GM19238 (cell line): ENCODE measurements around the gene KCNJ9.
"Not testable (repeated sequence)": the region's sequence is repeated elsewhere in the genome, so short reads cannot be mapped to it uniquely, and the experiment has no call there.

Source experiments
- DNase-seq: peaks from one replicate; pipeline ENCODE4 v3.0.0; 2011; ENCODE audit warnings: low spot score; ENCODE audit not compliant: insufficient read length

Gene KCNJ9

GRCh38 chr1:160081261-160081936 lies at the start of gene KCNJ9:
Gene KCNJ9 (plus strand): TSS chr1:160081538. CDS start chr1:160084031, 2,493 bp downstream.
- DNase-seq = no peak

DNA sequence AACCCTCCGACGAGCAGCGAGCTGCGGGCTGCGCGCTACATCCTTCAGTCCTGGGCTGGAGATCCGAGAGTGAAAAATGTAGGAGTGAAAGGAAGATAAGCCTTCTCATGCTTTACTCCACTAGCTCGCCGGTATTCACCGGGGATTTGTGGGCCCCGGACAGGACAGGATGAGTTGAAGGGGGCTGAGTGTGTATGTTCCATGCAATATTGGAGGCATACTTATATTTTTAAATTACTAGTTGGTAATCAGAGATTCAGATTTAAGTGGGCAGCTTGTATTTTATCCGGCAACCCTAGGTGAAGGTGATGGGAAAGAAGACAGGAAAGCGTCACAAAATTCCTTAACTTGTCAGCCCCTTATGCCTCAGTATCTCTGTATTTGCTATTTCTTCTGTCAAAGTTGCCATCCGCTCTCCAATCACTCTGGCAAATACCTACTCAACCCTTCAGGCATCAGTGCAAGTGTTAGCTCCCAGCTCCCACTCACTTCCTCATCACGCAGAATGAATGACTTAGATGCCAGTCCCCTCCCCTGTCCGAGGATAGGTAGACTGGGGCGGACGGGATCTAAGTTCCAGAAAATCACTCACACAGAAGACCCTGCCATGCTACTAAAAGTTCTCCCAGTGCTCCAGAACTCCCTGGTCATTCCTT lies 49.0 kb upstream of the KCNJ9 start:
- DNase-seq = no peak

DNA sequence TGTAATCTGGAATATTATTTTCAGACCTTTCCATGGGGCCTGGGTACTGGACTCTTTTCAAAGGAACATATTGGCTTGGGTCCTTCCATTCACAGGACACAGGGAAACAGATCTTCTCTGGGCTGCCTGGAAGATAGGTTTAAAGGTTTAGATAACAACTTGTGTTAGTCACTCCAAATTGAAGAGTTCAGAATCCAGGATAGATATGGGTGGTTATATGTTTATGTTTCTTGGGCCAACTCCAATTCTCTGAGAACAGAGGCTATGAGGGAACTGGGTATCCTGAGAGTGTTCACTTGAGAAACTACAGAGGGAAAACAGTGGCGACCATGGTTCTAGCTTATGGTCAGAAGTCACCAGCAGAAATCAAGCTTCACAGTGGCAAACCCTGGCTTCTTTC lies 40.9 kb upstream of the KCNJ9 start:
- DNase-seq = no peak

DNA sequence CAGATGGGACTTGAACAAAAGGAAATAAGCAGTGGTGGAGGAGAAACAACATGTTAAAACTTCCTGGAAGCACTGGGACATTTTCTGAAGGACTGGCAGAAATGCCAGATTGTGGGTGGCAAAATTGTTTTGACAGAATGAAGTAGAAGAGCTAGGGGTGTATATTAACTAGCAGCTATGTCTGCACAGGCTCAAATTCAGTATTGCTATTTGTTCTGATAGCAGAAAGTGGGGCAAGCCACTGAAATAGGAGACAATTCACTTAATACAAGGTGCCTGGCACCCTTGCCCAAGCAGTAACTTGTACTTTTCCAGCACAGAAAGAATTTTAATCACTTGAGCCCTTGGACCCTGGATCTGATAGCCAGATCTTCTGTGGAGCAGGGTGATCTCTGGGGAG lies 37.8 kb upstream of the KCNJ9 start:
- DNase-seq = no peak

DNA sequence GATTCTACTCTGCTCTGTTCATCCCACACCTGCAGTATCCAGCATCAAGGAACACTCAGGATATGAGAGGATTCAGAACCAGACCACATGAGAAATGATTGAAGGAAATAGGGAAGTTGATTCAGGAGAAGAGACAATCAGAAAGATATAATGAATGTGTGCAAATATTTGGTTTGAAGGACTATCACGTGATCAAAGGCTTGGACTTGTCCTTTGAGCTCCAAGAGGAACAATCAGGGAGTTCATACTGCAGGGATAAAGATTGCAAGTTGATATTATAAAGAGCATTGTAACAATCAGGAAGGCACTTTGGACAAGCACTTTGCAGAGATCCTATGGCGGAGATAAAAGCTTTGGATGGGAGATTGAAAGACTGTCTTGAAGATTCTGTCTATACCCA lies 35.7 kb upstream of the KCNJ9 start:
- no peak for DNase-seq

GRCh38 chr1:160046494-160047110 lies 34.7 kb upstream of the KCNJ9 start:
- DNase-seq = peak; percentile 69

DNA sequence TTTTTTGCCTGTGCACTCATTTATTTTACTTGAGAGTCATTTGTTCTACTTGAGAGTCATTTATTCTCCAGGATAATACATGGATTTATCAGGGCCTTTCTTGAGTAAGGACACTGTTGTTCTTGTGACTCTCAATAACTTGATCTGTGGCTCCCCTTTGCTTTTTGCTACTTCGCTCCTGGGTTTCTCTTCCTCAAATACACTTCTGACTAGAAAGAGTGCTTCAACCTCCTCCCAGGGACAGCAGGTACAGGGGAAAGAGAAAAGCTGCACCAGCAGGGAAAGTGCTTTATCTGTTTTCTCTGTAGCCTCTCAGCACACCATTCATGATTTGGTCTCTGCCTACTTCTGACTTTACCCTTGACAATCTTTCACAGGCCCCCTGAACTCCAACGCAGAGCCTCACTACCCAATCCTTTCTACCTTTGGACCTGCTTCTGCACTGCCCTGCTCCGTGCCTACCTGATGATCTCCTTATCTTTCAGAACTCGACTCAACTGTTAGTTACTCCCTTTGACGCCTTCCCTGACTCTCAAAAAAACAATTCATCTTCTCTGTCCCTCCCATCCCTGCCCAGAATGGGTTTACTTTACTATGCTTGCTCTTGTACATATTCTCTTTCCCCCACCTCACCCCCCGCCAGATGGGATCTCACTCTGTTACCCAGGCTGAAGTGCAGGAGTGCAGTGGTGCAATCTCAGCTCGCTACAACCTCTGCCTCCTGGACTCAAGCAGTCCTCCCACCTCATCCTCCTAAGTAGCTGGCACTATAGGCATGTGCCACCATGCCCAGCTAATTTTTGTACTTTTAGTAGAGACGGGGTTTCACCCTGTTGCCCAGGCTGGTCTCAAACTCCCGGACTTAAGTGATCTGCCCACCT lies 34.0 kb upstream of the KCNJ9 start:
- DNase-seq = no peak

DNA sequence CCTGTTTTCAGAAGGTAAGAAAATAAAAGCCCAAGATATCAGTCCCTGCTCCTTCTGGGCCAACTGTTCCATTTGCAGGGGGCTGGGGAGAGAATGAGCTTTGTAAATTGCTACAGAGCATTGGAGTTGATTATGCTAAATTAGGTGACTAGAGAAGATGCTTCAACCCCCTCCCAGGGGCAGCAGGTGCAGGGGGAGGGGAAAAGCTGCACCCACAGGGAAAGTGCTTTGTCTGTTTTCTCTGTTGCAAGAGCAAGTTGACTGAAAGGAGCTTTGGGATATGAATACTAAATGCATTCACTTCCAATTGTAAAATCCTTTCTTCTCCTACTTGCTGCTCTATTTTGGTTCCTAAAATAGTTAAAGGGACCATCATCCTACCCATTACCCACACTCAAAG lies 33.0 kb upstream of the KCNJ9 start:
- DNase-seq = no peak

DNA sequence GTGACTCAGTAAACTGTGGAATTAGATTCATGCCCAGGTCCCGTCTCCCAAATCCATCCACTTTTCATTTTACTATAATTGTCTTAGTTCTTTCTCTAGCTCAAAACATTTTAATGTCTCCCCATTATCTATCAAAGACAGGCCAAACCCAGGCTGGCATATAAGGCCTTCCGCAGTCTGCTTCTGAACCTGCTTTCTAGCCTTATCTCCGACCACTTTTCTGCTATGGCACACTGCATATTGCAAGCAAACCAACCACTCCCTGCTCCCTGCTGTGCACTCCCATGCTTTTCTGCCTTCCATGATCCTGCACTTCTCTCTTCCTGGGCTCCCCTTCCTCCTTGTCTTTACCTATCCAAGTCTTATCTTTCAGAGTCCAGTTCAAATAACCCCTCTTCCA lies 32.2 kb upstream of the KCNJ9 start:
- DNase-seq = no peak

DNA sequence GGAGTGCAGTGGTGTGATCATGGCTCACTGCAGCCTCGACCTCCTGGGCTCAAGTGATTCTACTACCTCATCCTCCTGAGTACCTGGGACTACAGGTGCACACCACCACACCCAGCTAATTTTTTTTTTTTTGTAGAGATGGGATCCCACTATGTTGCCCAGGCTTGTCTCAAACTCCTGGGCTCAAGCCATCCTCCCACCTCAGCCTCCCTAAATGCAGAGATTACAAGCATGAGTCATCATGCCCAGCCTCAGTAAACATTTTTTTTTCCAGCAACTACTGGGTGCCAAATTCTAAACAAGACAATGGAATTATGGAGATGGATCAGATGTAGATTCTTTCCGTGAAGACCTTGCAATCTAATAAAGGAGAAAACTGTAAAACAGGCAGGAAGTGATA lies 31.2 kb upstream of the KCNJ9 start:
- not testable (repeated sequence) for DNase-seq

- DNase-seq = no peak
Observed at GRCh38 chr1:160050619-160051018, 30.7 kb upstream of the KCNJ9 start.

GRCh38 chr1:160052936-160053335 lies 28.4 kb upstream of the KCNJ9 start:
- DNase-seq = no peak

DNA sequence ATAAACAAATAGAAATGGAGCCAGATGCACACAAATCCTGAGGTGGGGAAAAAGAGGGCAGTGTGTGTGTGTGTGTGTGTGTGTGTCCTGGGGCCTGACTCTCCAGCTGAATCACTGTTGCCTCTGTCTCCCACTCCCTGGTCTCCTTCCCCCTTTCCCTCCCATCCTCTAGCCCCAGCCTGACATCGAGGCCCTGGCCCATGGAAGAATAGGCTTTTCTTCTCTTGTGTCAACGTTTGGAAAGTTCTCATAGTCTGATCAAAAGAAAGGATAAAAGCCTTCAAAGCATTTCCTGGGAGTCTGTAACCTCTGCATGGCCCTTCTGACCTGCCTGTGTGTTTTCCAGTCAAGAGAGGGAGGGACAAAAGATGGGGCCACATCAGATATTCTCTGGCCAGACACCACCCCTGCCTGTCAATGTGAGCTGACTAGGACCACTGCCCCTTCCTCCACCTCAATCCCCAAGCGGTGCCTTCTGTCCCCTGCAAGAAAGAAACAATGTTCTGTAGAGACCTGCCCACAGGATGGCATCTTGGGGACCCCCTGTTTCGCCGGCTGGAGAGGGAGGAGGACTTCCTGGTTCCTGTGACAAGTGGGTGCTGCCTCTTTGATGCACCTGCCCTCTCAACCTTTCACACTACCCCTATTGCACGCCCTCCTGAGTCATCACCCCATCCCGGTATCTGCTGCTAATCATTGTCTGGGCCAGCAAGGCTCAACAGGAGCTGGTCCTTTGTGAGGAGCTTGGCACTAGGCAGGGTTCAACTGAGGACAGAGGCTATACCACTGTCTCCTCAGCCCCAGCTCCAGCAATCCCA lies 27.6 kb upstream of the KCNJ9 start:
- no peak for DNase-seq

DNA sequence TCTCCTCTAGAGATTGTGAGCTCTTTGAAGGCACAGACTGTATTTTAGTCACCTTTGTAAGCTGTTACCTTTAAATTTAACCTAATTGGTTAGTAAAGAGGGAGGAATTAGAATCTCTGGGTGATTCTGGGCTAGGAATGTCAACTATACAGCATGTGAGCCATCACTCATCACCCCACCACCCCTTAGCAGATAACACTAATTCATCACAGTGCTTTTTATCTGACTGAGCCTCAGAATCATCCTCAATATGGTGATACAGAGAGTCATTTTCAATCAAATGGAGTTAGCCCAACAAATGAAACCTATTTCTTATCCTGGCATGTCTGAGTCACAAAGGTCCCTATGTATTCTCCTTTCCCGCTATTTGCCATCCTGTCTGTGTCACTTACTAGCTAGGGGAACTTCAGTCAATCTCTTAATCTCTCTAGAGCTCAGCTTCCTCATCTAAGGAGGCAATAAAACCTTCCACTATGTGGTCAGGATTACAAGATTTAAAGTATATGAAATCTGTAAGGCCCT lies 24.6 kb upstream of the KCNJ9 start:
- DNase-seq = no peak

GRCh38 chr1:160058087-160058486 lies 23.3 kb upstream of the KCNJ9 start:
- DNase-seq = no peak

DNA sequence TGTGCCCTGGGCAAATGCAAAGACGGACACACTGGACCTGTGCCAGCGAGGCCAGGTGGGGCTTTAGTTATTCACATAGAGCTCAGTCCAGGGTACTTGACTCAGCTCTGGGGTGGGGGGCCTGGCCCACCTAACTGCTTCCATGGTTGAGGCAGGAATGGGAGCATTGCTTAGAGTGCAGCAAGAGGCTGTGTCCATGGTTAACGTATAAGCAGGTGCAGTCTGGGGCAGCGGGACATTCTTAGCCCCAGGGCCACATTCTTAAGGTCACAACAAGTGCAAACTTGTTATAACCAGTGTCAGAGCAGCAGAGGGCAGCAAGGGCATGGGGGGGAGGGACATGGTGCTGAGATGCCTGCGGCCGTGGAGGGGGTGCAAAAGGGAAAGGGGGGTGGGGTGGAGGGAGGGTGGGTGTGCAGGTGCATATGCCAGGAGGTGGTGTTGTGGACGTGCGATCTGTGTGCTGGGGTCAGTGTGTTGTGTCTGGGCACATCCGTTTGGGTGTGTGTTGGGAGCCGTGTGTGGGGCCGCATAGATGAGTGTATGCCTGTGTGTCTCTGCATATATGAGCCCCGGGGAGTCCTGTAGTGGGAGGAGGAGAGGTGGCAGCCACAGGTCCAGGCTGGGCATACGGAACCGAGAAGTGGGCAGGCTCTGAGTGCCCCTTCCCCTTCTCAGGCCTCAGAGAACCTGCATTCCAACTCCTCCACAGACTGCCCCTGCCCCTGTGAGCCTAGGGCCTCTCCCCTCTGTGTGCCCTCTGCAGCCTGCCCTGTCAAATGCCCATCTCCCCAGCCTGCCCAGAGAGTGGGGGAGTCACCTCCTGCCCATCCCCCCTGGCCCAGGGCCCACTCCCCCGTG lies 19.7 kb upstream of the KCNJ9 start:
- DNase-seq = no peak

DNA sequence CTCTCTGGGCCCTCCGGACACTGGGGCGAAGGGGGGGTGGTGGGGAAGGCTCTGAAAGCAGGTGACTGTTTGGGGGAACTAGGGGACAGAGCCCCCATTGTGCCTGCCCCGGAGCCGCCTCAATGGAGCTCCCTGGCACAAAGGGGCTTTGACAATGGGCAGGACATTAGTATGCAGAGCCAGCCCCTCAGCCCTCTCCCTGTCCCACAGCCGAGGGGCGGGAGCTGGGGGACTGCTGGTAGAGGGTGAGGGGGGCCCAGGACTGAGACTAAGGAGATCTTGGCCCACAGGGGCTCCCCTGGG lies 19.2 kb upstream of the KCNJ9 start:
- no peak for DNase-seq

GRCh38 chr1:160063176-160063575 lies 18.2 kb upstream of the KCNJ9 start:
- no peak for DNase-seq

DNA sequence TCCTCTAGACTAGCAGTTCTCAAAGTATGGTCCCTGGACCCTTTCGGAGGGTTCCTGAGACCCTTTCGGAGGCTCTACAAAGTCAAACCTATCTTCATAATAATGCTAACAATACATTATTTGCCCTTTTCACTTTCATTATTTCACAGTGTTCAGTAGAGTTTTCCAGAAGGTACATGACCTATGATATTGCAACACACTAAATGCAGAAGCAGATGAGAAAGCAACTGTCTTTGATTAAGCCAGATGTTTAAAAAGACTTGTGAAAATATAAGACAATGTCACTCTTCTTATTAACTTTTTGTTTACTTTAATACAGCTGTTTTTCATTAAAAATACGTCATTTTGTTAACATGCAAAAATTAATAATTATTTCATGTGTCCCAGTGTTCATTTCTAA lies 17.2 kb upstream of the KCNJ9 start:
- no peak for DNase-seq

DNA sequence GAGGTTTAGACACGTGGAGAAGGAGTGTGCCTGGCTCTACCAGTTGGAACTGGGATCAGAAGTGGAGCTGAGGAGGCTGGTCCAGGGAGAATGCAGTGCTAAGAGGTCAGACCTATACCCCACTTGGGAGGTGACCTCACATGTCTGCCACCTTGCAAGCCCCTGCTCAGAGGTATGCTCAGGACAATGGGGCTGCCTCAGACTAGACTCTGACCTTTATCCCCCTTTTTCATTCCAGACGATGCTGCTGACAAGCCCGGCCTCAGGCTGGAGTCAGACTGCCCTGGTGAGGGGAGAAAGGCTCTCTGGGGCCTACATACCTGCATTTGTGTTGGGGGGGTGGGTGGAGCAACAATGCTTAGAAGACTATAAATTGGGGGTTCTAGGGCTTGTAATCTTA lies 16.6 kb upstream of the KCNJ9 start:
- DNase-seq = no peak
